ENCODE measurements around the gene TEX29.

DNA sequence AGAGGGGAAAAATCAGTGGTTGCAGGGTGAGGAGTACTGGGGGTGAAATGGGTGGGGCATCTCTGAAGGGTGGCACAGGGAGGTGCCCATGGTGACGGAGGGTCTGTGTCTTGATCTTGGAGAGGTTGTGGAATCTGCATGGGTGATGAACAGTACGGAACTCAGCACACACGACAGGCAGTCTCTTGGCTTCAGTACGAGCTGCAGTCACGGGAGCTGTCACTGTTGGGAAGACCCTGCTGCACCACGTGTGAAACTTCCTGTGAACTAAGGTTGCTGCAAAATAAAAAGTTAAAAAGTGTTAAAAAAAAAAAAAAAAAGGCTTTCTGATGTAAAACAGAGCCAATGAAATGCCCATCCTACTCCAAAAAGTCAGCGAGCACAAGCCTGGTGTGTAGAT is 34.3 kb downstream of the TEX29 start:
- TF ChIP-seq TAF1 (IDR thresholded peaks at IDR 0.05; ENCODE audit: low read depth) (no peak), POLR2AphosphoS5 (IDR thresholded peaks at IDR 0.05) (no peak), MXI1 (conservative IDR thresholded peaks at IDR 0.05; ENCODE audit: poor library complexity, severe bottlenecking) (no peak)
- TF ChIP-seq, protein P1, sequence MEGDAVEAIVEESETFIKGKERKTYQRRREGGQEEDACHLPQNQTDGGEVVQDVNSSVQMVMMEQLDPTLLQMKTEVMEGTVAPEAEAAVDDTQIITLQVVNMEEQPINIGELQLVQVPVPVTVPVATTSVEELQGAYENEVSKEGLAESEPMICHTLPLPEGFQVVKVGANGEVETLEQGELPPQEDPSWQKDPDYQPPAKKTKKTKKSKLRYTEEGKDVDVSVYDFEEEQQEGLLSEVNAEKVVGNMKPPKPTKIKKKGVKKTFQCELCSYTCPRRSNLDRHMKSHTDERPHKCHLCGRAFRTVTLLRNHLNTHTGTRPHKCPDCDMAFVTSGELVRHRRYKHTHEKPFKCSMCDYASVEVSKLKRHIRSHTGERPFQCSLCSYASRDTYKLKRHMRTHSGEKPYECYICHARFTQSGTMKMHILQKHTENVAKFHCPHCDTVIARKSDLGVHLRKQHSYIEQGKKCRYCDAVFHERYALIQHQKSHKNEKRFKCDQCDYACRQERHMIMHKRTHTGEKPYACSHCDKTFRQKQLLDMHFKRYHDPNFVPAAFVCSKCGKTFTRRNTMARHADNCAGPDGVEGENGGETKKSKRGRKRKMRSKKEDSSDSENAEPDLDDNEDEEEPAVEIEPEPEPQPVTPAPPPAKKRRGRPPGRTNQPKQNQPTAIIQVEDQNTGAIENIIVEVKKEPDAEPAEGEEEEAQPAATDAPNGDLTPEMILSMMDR (IDR thresholded peaks at IDR 0.05; ENCODE audit: poor library complexity, severe bottlenecking) = no peak
